HG03558 (cell line): Measurements from ENCODE around the gene CYBB.

Experiments used
- ATAC-seq: cut with Tn5 transposase; IDR thresholded peaks from one replicate; pipeline ENCODE4 v1.9.1; 2021; ENCODE audit warnings: moderate number of reproducible peaks; ENCODE audit not compliant: unreplicated experiment; ENCODE audit errors: extremely low read depth

CYBB gene

DNA sequence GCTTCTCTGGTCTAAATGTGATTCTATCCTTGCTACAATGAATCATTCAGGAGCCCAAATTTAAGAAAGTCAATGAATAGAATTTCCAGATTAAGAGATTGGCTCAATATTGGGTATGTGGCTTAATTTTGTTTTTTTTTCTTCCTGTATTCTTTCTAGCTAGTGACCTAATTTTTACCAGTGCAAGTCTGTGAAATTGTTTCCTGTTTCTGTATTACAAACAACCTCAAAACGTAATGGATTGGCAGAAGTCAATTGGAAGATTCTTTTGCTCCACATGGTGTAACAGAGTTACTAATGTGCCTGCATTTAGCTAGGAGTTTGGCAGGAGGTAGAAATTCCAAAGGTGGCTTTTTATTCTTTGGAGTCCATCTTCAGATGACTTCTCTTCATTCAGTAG is 49.9 kb downstream of the CYBB start:
- ATAC-seq, result no peak

DNA sequence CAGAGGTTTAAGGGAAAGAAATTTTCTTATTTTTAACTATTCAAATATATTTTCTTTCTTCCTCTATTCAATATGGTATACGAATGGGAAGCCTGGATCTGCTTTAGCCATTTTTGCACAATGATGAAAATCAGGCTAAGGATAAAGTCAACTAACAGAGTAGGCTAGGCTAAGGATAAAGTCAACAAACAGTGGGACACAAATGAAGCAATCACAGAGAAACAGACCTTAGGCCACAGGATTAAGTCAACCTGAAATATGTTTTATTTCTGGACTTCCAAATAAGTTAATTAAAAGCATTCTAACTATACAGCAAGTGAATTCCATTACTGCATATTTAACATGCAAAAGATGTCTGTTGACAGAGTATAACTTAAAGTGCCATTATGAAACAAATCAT is 50.5 kb downstream of the CYBB start:
- ATAC-seq, result no peak

DNA sequence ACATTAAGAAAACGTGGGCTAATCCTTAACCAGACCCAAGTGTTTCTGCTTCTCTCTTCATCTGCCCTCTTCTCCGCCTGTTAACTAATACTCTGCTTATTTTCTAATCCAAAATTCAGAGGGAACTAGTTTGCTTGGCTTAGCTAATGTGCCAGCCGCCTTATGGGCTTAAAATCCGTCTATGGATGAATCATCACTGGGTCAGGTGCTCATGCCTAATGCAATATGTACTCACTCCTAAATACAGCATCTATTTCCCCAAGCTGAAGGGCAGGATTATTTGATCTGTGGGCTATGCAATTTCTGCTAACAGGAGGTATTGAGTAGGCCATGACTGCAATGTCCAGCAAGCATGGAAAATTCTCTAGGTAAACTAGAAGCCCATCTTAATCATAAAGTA is 55.1 kb downstream of the CYBB start:
- no peak for ATAC-seq

DNA sequence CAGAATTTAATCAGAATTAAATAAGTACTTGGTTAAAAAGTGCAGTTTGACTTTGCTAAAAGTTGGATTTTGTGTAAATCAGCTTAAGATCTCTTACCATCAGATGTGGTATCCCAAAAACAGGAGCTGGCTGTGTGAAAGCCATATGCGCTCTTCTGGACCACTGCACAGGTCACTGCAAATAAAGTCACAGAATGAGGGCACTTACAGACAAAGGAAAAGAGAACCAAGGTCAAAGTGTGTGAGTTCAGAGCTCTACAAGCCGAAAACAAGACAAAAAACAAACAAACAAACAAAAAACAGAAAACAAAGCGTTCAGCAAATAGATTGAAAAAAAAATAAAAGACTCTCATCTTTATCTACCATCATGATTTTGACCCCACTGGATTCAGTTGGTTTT is 61.1 kb downstream of the CYBB start:
- ATAC-seq, result no peak

DNA sequence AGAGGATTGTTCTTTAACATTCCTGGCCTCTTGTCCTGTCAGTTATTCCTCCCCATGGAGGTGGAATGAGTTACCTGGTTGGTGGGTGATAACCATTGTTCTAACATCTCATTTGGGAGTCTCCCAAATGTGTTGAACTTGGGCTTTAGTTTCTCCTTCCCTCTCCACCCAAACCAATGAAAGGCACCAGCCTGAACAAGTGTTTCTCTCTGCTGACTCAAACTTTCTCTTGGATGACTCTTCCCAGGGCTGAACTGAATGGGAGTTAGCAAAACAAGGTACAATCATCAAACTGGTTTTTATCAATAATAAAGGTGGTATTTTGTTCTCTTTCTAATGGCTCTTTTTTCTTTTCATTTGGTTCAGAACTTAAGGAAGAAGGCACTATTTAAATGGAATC is 64.8 kb downstream of the CYBB start:
- ATAC-seq, result no peak

DNA sequence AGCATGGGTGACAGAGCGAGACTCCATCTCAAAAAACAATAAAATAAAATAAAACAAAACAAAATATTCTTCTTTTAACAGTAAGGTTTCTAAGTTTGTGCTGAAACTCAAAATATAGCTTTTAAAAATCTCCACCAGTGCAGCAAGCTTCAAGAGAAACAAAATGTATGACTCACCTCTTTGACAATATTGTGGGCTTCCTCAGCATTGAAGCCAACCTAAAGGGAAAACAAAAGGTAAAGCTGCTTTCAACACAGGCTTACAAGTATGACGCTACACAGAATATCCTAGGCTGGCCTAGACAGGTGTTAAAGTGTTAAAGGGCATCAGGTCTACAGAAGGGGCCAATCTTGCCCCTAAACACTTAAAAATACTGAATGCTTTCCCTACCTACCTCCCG is 66.3 kb downstream of the CYBB start:
- no peak for ATAC-seq

DNA sequence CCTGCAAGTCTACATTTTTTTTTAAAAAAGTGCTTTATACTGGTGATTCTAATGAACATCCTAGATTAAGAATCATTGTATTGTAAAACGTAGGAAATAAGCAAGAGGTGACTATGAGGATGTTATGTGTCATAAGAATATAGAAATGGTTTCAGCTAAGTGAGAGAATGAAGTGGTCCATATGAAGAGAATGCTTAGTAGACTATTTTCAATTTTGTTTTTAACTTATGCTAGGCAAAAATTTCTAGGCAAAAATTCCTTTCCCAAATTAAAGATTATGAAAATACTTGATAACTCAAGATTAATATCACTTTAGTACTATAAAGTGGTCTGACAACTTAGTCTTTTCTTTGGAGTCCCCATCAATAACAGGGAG is 66.7 kb downstream of the CYBB start:
- no peak for ATAC-seq

DNA sequence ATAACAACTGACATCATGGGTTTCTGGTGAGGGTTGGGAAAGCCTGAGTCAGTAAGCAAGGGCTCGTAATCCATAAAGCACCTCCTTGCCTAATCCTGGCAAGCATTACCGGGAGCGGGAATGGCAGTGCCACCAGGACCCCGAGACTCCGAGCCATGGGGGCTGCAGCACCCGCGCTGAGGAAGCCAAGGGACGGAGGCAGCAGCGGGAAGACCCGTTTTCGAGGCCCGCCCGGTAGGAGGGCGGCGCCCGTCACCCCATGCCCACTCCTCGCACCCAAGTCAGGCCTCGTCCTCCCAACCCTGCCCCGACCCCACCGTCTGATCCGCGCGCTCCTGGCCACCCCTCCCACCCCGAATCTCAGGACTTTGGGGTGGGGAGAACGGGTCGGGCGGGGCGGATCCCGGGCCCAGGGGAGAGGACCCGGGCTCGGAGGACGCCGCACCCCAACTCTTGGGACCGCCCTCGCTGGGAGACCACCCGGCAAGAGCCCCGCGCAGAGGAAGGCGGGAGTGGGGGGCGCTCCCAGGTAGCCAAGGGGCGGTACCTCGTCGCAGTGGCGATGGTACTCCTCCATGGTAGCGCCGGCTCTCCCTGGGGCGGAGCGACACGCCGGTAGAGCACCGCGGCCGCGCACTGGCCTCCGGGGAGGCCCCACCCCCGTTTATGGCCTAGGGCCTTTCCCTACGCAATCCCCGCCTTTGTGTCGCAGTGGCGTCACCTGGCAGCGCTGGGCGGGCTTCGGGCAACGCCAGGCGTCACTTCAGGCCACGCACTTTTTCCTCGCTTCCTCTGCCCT is 67.3 kb downstream of the CYBB start, which contains the start of gene DYNLT3:
Gene DYNLT3, minus strand, starts transcription at position 638 of the 799 bp plus-strand sequence. Its CDS starts 61 bp downstream, at position 577.
- peak; percentile 95 for ATAC-seq

DNA sequence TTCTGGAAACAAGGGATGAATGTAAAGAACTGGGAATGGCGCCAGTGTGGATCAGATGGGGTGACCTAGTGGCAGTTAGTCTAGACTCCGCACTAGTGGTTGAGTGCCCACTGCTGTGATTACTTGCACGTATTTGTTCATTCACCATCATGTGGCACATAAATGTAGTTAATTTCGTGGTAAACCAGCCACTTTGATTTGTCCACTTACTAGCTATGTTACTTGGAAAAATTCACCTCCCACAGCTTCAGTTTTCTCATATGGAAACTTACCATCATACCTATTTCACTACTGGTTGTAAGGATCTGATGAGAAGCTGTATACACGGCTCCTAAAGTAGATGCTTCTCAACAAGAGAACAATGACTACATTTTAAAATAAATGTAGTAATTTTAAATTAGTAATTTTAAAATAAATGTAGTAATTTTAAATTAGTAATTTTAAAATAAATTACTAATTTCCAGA is 67.9 kb downstream of the CYBB start:
- ATAC-seq, result no peak

DNA sequence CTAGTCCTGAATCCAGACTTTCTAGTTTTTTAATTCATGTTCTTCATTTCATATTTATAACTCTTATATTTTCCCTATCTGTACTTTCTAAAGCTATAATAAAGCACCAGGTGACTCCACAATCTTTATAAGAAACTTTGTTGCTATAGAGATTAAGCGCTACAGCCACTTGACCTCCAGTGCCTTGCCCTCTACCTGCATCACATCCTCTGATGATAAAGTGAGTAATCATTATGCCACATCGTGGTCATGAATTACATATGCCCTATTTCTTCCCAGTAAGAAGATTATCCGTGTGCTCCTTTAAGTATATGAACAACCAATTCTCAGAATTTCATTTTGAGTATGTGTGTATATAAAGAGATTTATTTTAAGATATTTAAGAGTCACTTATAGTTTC is 74.3 kb downstream of the CYBB start:
- ATAC-seq, result no peak

DNA sequence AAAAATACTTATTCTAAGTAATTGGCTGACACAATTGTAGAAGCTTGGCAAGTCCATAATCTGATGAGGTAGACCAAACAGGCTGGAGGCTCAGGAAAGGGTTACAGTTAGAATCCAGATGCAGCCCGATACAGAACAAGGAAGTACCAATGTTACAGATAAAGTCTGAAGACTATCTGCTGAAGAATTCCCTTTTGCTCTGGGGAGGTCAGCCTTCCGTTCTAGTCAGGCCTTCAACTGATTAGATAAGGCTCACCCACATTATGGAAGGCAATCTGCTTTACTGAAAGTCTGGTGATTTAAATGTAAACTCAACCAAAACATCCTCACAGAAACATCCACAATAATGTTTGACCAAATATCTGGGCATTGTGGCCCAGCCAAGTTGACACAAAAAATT is 74.9 kb downstream of the CYBB start:
- ATAC-seq, result no peak

DNA sequence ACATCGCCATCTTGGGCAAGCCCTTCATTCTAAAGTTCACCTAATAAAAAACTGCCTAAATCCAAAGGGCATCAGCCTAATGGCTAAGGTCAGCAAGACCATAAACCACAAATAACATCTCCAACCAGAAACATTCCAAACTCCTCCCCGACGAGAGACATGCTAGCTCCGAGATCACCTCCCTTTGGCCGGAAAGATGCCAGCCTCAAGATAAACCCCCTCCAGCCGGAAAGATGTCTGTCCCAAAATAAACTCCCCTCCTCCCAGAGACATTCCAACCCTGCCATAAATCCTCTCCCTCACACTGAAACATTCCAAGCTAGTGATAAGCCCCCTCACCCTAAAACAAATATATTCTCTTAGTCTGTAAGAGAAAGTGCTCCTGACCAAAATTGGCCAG is 80.9 kb downstream of the CYBB start:
- no peak for ATAC-seq

DNA sequence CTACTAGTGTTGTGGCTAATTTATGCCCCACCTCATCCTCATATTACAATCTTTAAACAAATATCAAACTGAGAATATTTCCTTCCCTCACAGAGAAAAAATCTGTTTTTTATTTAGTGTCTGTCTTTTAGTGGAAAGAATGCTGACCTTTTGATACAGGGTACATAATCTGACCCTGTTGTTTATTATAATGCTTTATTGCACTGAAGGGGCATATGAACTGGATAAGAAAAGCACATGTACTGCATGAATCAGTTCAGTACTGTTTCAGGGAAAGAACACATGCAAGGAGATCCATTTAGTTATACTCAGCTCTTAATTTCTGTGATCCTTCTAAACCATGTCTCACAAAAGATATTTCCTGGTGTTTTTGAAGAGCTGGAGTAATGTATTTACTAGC is 83.0 kb downstream of the CYBB start:
- ATAC-seq, result no peak
